OCI-LY3 (cell line): Measurements from ENCODE around the gene TPRA1.

Experiments
- H2AFZ ChIP-seq: fragments of 200-600, 300-600 bp; shearing (Covaris generic); 2 replicates; pipeline ENCODE4 v1.6.0; 2014; ENCODE audit warnings: antibody characterized with exemption, low read depth, low read length
- H3K27ac ChIP-seq: fragments of 200-600, 300-600 bp; sonication (generic); 2 replicates; pipeline ENCODE4 v1.5.1; 2014; ENCODE audit warnings: mild to moderate bottlenecking, low read length, moderate library complexity, mixed read lengths
- H3K27me3 ChIP-seq: fragments of 200-600, 300-600 bp; sonication (generic); 2 replicates; pipeline ENCODE4 v1.6.1; 2014; ENCODE audit warnings: low read depth, low read length, mixed read lengths
- H3K36me3 ChIP-seq: fragments of 200-600, 300-600 bp; sonication (generic); replicated peaks from 2 replicates; pipeline ENCODE3; 2014; ENCODE audit warnings: low read depth, low read length, mixed read lengths
- H3K4me1 ChIP-seq: fragments of 300-600, 200-600 bp; sonication (generic); 2 replicates; pipeline ENCODE4 v1.6.1; 2014; ENCODE audit warnings: low read length, mixed read lengths
- H3K4me2 ChIP-seq: fragments of 200-600, 300-600 bp; sonication (generic); 2 replicates; pipeline ENCODE4 v1.6.1; 2014; ENCODE audit warnings: low read length, mixed read lengths
- H3K4me3 ChIP-seq: fragments of 300-600, 200-600 bp; sonication (generic); 2 replicates; pipeline ENCODE4 v1.5.1; 2014; ENCODE audit warnings: antibody characterized with exemption, mild to moderate bottlenecking, low read length, moderate library complexity
- H3K79me2 ChIP-seq: fragments of 300-600, 200-600 bp; shearing (Covaris generic); 2 replicates; pipeline ENCODE4 v1.6.1; 2014; ENCODE audit warnings: mild to moderate bottlenecking, low read length, mixed read lengths
- H3K9ac ChIP-seq: fragments of 300-600, 200-600 bp; shearing (Covaris generic); 2 replicates; pipeline ENCODE4 v1.6.0; 2014; ENCODE audit warnings: mild to moderate bottlenecking, low read length, moderate library complexity
- H3K9me3 ChIP-seq: fragments of 200-600, 300-600 bp; shearing (Covaris generic); 2 replicates; pipeline ENCODE4 v1.6.1; 2014; ENCODE audit warnings: low read length, mixed read lengths; ENCODE audit not compliant: insufficient read depth
- H4K20me1 ChIP-seq: fragments of 200-600, 300-600 bp; sonication (generic); 2 replicates; pipeline ENCODE4 v1.6.1; 2016; ENCODE audit warnings: low read length, mixed read lengths; ENCODE audit not compliant: insufficient read depth
- CTCF ChIP-seq: fragments of 200-600, 300-600 bp; sonication (generic); IDR thresholded peaks from 2 replicates; pipeline ENCODE4 v1.5.1; 2014; ENCODE audit warnings: antibody characterized with exemption, low read length, low read depth
- EZH2phosphoT487 ChIP-seq: fragments of 200-600 bp; shearing (Covaris generic); IDR thresholded peaks from 2 replicates; pipeline ENCODE4 v1.6.1; 2018; ENCODE audit warnings: antibody characterized with exemption, mixed run types, low read depth

Gene TPRA1

DNA sequence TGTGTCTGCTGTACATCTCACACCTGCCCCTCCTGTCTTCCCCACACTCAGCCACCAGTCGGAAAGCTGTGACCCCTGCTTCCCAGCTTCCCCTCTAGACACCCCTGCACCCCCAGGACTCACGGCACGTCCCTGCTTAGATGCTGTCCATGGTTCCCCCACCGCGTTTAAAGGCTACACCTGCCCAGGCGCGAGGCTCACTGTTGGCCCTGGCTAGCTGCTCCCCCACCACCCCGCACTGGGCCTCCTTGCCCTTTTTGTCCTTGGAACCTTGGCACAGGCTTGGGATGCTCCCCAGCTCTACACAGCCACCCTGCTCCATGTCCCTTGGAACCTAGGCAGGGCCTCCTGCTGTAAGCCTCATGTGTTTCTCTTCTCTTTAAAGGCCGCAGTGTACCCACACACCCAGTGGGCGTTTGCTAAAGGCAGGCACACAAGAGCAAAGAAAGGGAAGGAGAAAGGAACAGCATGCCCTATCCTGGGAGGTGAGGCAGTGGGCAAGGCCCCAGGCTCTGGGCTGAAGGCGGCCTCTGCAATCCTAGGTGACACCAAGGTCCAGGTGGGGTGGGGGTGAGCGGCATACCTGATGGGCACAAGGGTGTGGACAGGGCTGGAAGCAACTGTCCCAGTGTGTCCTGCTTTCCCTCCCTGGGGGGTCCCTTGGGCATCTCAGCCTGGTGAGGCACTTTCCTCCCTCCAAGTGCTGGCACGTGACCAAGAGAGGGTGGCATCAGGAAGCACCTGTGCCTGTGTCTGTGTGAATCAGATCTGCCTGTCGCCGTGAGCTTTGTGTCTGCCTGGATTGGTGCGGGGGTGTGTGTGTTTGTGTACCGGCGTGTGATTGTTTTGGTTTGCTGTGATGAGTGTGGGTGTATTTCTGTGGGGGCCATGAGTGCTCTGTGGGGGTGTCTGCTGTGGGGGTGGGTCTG, 54.4 kb downstream of the TPRA1 start:
- H3K27ac ChIP-seq, result no peak overlapping the region
- no peak overlapping the region for H3K9ac ChIP-seq
- no peaks in the 10 kb centered on the region for H3K79me2 ChIP-seq
- no peaks in the 10 kb centered on the region for H3K4me1 ChIP-seq
- H3K9me3 ChIP-seq, result no peaks in the 10 kb centered on the region
- no peak overlapping the region for H2AFZ ChIP-seq
- no peak overlapping the region for H3K4me2 ChIP-seq
- peaks cover 19% of the 10 kb centered on the region for H3K27me3 ChIP-seq
- no peaks in the 10 kb centered on the region for H4K20me1 ChIP-seq
- H3K36me3 ChIP-seq, result no peaks in the 10 kb centered on the region
- no peak overlapping the region for H3K4me3 ChIP-seq
- TF ChIP-seq CTCF (no peak), EZH2phosphoT487 (no peak)

- Histone ChIP-seq H3K27ac (no peak overlapping the region), H3K9me3 (no peaks in the 10 kb centered on the region), H4K20me1 (no peaks in the 10 kb centered on the region), H3K36me3 (no peaks in the 10 kb centered on the region), H3K27me3 (peaks cover 19% of the 10 kb centered on the region), H3K4me3 (no peak overlapping the region), H3K4me1 (no peaks in the 10 kb centered on the region), H2AFZ (no peak overlapping the region), H3K9ac (no peak overlapping the region), H3K4me2 (no peak overlapping the region), H3K79me2 (no peaks in the 10 kb centered on the region)
- TF ChIP-seq EZH2phosphoT487 (no peak), CTCF (no peak)
Observed at GRCh38 chr3:127535106-127535785, 55.3 kb downstream of the TPRA1 start.

- Histone ChIP-seq H3K9me3 (no peaks in the 10 kb centered on the region), H3K27me3 (peaks cover 18% of the 10 kb centered on the region), H3K36me3 (no peaks in the 10 kb centered on the region), H3K9ac (no peak overlapping the region), H3K4me3 (no peak overlapping the region), H3K4me2 (no peak overlapping the region), H3K4me1 (no peaks in the 10 kb centered on the region), H3K27ac (no peak overlapping the region), H2AFZ (no peak overlapping the region), H4K20me1 (no peaks in the 10 kb centered on the region), H3K79me2 (no peaks in the 10 kb centered on the region)
- no peak for TF ChIP-seq EZH2phosphoT487
- no peak for TF ChIP-seq CTCF
Observed at GRCh38 chr3:127534564-127534963, 56.0 kb downstream of the TPRA1 start.

- TF ChIP-seq CTCF (no peak), EZH2phosphoT487 (no peak)
- H3K27me3 ChIP-seq, result peaks cover 14% of the 10 kb centered on the region
- H3K27ac ChIP-seq, result no peak overlapping the region
- no peaks in the 10 kb centered on the region for H4K20me1 ChIP-seq
- H3K4me3 ChIP-seq, result no peak overlapping the region
- H3K79me2 ChIP-seq, result no peaks in the 10 kb centered on the region
- H3K4me2 ChIP-seq, result no peak overlapping the region
- H3K9ac ChIP-seq, result no peak overlapping the region
- no peaks in the 10 kb centered on the region for H3K9me3 ChIP-seq
- no peaks in the 10 kb centered on the region for H3K36me3 ChIP-seq
- H3K4me1 ChIP-seq, result no peaks in the 10 kb centered on the region
- H2AFZ ChIP-seq, result no peak overlapping the region
Observed at GRCh38 chr3:127534161-127534451, 56.4 kb downstream of the TPRA1 start.
